AG09319 (cell line): ENCODE measurements around the gene ETV7.

ENCODE experiments used
- DNase-seq: peaks from one replicate; pipeline ENCODE4 v3.0.0-alpha.2; 2010; ENCODE audit warnings: low read depth; ENCODE audit errors: extremely low read depth
- TF ChIP-seq, protein P1 (sequence below): IDR thresholded peaks from 2 replicates; pipeline ENCODE4 v1.5.1; 2011; ENCODE audit warnings: low read depth, mild to moderate bottlenecking, inconsistent platforms, low read length, moderate library complexity

The ETV7 gene

DNA sequence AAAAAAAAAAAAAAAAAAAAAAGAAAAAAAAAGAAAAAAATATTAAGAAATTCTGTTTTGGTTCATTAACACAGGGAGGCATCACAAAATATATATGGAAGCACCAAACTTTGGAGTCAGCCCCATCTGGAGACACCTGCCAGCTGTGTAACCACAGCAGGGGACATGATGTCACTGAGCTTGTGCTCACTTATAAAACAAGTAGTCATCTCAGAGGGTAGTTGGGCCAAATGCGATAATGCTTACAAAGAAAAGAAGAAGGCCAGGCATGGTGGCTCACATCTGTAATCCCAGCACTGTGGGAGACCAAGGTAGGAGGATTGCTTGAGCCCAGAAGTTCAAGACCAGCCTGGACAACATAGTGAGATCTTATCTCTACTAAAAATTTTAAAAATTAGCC is 49.7 kb downstream of the ETV7 start:
- no peak for DNase-seq
- TF ChIP-seq, protein P1, sequence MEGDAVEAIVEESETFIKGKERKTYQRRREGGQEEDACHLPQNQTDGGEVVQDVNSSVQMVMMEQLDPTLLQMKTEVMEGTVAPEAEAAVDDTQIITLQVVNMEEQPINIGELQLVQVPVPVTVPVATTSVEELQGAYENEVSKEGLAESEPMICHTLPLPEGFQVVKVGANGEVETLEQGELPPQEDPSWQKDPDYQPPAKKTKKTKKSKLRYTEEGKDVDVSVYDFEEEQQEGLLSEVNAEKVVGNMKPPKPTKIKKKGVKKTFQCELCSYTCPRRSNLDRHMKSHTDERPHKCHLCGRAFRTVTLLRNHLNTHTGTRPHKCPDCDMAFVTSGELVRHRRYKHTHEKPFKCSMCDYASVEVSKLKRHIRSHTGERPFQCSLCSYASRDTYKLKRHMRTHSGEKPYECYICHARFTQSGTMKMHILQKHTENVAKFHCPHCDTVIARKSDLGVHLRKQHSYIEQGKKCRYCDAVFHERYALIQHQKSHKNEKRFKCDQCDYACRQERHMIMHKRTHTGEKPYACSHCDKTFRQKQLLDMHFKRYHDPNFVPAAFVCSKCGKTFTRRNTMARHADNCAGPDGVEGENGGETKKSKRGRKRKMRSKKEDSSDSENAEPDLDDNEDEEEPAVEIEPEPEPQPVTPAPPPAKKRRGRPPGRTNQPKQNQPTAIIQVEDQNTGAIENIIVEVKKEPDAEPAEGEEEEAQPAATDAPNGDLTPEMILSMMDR, result no peak

DNA sequence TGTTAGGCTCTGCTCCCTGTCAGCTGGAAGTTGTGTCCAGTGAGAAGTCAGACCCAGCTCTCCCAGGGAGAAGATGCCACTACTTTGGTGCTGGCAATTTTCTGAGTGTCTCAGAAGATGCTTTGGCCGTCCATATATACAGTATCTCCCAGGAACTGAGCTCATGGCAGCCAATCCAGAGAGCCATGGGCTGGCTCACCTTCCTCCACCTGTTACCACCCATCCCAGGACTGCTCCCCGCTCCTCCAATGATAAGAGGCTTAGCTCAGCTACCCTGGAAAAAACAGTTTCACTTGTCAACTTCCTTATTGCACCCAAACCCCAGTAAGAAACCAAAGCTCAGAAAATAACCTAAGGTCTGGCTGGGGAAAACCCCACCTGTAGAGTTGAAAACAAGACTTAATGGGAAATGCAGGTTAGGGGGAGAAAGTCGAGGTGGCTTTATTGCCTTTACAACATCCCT is 50.7 kb downstream of the ETV7 start, which contains the start of gene BNIP5:
Gene BNIP5, minus strand, starts transcription at position 110 of the 463 bp plus-strand sequence. CDS start 6,198 bp downstream, outside the sequence.
- DNase-seq, result no peak

DNA sequence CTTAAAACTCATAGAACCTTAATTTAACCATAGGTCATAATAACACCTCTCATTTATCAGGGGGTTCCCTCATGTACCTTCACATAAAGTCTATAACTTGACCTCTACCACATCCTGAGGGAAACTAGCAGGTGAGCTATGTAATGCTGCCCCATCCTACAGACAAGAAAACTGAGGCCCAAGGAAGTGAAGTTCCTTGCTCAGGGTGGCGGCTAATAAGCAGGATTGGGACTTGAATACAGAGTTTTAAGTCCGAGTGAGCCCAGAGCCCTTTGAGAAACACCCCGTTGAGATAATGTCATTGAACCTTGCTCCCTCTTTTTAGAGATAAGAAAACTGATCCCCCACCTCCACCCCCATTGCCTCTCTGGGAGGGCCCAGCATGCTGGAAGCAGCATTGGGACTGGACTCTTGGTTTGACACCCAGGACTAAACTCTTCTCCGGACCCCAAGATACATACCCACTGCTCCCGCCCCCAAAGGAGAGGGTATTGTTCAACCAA is 51.2 kb downstream of the ETV7 start:
- TF ChIP-seq, protein P1, result no peak
- DNase-seq, result no peak

More for the DNA sequence above, 50.7 kb downstream of the ETV7 start, which contains the start of gene BNIP5:
- TF ChIP-seq, protein P1, result no peak

DNA sequence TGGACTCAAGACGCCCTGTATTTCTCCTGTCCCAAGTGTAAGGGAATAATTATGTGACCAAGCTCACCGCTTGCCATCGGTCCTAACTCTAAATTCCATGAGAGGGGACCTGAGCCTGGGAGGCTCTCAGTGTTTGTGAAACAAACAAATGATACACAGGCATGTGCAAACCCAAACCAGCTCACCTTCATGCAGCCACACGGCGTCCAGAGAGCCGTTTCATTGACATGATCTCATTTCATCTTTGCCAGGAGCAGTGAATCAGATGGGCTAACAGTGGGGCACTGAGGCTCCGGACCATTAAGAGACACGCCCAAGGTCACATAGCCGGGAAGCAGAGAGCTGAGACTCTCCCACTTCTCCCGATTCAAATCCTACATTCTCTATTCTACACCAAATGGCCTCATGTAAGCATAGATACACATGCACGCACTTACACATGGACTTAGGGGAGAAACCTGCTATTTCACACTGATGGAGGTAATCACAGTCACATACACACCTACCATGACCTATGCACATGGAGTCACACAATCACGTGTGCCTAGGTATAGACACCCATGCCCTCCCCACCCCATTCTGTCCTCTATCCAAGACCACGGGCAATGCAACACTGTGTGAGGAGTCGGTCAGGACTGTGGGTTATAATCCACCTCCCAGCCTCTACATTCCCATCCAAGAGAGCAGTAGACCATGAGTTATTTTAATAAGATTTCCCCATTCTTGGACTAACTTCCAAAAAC is 51.8 kb downstream of the ETV7 start:
- no peak for DNase-seq

DNA sequence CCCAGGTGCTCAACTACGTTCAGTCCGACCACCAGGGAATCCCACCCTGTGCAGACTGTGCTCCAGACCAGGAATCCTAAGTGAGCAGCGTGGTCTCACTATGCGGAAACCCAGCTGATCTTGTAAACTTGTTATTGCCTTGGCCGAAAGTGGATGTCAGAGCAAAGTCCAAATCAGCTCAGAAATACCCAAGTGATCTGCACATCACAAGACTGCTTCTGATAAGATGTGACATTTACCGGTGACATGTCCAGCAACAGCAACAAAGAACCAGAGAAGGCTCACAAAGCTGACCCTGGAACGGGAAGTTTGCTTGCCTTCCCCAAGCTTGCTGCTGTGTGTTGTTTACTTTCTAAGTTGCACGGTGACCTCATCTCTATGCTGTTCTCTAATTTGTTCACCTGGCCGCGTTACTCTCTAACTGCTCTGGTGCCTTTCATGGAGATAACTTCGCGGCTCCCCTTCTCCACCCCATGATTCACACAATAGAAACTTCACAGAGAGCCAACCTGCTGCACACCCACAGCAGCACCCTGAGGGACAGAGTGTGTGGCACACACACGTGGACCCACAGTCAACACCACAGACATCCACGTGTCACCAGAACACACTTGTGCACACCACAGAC is 52.5 kb downstream of the ETV7 start:
- DNase-seq, result no peak
- TF ChIP-seq, protein P1, result no peak

More for the DNA sequence above, 51.8 kb downstream of the ETV7 start:
- TF ChIP-seq, protein P1, result no peak

DNA sequence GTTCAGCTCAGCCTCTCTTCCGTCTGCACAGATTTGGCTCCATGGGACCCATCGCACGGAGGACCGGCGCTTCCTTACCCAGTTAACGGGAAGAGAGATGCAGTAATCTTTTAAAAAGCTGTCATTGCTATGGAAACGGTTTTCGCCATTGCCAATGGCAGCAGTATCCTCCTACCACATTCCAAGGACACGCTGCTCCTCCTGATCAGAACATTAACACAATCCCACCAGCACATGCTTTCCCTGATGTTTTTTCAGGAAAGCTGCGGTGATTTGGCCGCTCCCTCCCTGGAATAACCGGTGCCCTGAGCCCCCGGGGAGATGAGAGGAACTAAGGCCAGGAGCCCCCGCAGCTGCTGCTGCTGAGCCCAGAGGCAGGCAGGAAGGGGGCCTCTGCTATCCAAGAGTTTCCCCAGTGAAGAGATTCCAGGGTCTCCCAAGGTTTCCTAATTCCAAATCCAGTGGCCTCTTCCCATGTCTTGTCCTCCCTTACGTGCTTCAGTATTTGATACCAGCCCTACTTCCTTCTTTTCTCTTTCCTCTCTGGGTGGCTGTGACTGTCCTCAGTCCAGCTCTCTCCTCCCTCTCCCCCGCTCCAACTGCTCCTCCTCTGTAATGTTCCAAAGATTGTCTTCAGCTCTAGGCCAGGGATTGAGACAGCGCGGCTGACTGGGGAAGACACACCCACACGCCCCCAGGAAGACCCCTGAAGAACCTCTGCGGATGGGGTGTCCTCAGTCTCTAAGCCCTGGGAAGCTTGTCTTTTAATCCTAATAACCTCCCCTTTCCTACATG is 53.3 kb downstream of the ETV7 start:
- TF ChIP-seq, protein P1, result no peak
- no peak for DNase-seq
